OCI-LY7 (cell line): ENCODE measurements around the gene NGF.

Experiments
- EZH2phosphoT487 ChIP-seq: fragments of 200-600 bp; sonication (generic); IDR thresholded peaks from 2 replicates; pipeline ENCODE4 v1.6.1; 2018; ENCODE audit warnings: low read depth, borderline replicate concordance, mild to moderate bottlenecking, mixed run types, antibody characterized with exemption, low read length, moderate library complexity, mixed read lengths
- TF ChIP-seq, protein P1 (sequence below): fragments of 200-600 bp; sonication (generic); conservative IDR thresholded peaks from 2 replicates; pipeline ENCODE4 v1.5.1; 2014; ENCODE audit warnings: mild to moderate bottlenecking, antibody characterized with exemption, low read length, moderate library complexity, mixed read lengths

DNA sequence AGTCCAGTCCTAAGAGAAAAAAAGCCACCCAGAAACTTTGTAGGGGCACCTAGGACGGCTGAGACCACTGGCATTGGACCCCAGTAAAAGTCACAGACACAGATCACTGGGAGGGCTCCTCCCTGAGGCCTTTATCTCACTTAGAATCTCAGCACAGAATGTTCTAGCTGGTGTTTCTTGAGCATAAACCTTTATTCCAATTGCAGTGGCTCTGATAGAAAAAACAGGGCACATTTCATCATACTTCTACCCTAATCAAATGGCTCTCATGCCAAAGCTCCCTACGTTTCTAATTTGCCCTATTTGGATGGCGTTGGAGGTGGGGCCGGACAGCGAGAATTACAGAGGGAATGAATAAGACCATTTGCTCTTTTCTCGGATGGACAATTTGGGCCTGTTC lies 53.8 kb downstream of the NGF start:
- TF ChIP-seq, protein P1, sequence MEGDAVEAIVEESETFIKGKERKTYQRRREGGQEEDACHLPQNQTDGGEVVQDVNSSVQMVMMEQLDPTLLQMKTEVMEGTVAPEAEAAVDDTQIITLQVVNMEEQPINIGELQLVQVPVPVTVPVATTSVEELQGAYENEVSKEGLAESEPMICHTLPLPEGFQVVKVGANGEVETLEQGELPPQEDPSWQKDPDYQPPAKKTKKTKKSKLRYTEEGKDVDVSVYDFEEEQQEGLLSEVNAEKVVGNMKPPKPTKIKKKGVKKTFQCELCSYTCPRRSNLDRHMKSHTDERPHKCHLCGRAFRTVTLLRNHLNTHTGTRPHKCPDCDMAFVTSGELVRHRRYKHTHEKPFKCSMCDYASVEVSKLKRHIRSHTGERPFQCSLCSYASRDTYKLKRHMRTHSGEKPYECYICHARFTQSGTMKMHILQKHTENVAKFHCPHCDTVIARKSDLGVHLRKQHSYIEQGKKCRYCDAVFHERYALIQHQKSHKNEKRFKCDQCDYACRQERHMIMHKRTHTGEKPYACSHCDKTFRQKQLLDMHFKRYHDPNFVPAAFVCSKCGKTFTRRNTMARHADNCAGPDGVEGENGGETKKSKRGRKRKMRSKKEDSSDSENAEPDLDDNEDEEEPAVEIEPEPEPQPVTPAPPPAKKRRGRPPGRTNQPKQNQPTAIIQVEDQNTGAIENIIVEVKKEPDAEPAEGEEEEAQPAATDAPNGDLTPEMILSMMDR: no peak
- TF ChIP-seq EZH2phosphoT487: no peak
